Endodermal cell (in vitro differentiated cells): ENCODE measurements around the gene GALNT17. TPM values are rescaled to one million over a fixed set of nuclear protein-coding genes. Genes with fewer than 3 reads are reported as not detected.

Experiments
- DNase-seq: peaks from one replicate; pipeline ENCODE4 v3.0.0-alpha.2; 2017
- H3K27ac ChIP-seq: 2 replicates; pipeline ENCODE4 v1.5.1; 2013; ENCODE audit warnings: mild to moderate bottlenecking, low read depth, low read length, moderate library complexity
- H3K27me3 ChIP-seq: 2 replicates; pipeline ENCODE4 v1.6.1; 2013; ENCODE audit warnings: mild to moderate bottlenecking, low read length, moderate library complexity; ENCODE audit not compliant: insufficient read depth, control insufficient read depth, poor library complexity, severe bottlenecking
- H3K36me3 ChIP-seq: 2 replicates; pipeline ENCODE4 v1.7.0; 2013; ENCODE audit warnings: mild to moderate bottlenecking, low read length, moderate library complexity; ENCODE audit not compliant: control insufficient read depth, insufficient read depth
- H3K4me1 ChIP-seq: one replicate; pipeline ENCODE4 v1.7.0; 2013; ENCODE audit warnings: low read length; ENCODE audit not compliant: control insufficient read depth, insufficient read depth
- H3K4me3 ChIP-seq: 2 replicates; pipeline ENCODE4 v1.5.1; 2013; ENCODE audit warnings: mild to moderate bottlenecking, low read length, moderate library complexity
- H3K9ac ChIP-seq: 2 replicates; pipeline ENCODE4 v1.6.1; 2013; ENCODE audit warnings: mild to moderate bottlenecking, low read length, moderate library complexity; ENCODE audit not compliant: poor library complexity, severe bottlenecking; ENCODE audit errors: extremely low read depth
- H3K9me3 ChIP-seq: 2 replicates; pipeline ENCODE4 v1.6.1; 2013; ENCODE audit warnings: mild to moderate bottlenecking, low read length, moderate library complexity; ENCODE audit not compliant: control insufficient read depth
- H3K27ac Mint-ChIP-seq: 2 replicates; pipeline ENCODE4 v1.8.0; 2020; ENCODE audit warnings: mixed read lengths
- H3K27me3 Mint-ChIP-seq: 2 replicates; pipeline ENCODE4 v1.8.0; 2021; ENCODE audit warnings: mild to moderate bottlenecking, mixed read lengths; ENCODE audit not compliant: insufficient read depth
- H3K36me3 Mint-ChIP-seq: 2 replicates; pipeline ENCODE4 v1.8.0; 2020; ENCODE audit warnings: low read depth, mixed read lengths
- H3K4me1 Mint-ChIP-seq: 2 replicates; pipeline ENCODE4 v1.8.0; 2020; ENCODE audit warnings: mixed read lengths
- H3K4me3 Mint-ChIP-seq: 2 replicates; pipeline ENCODE4 v1.8.0; 2020; ENCODE audit warnings: mild to moderate bottlenecking, moderate library complexity, mixed read lengths
- H3K9me3 Mint-ChIP-seq: 2 replicates; pipeline ENCODE4 v1.8.0; 2020; ENCODE audit warnings: mild to moderate bottlenecking, mixed read lengths
- CTCF ChIP-seq: fragments of 200-600 bp; sonication (generic); conservative IDR thresholded peaks from 2 replicates; pipeline ENCODE4 v1.5.0; 2021; ENCODE audit warnings: antibody characterized with exemption, mild to moderate bottlenecking
- WGBS, 2 experiments: methylation state at CpG; one replicate each; pipeline versions ENCODE4 v1.1.5 to v1.1.7; 2013; ENCODE audit warnings: missing lambda C conversion rate in 2 of 2, mixed read lengths in 1 of 2; ENCODE audit not compliant: insufficient coverage in 1 of 2, insufficient read length in 1 of 2; 5-methylcytosine and 5-hydroxymethylcytosine counted together
- total RNA-seq, 2 donors: library from RNA; stranded (reverse); fragmentation: NEBNext Ultra II Directional in 1 of 2; extraction: Animal tissue kit (Norgen Biotek cat#: 25700) in 1 of 2; gene quantifications; 2 replicates in 1 of 2; 3 replicates in 1 of 2; pipeline ENCODE4 v1.2.1, GENCODE V29; 2021

The GALNT17 gene
- total RNA-seq, 2 donors from 2014 or later: 60.4 to 61.3 TPM

- Mint-ChIP-seq H3K36me3 (peaks cover 25% of the 10 kb centered on the region), H3K27ac (no peak overlapping the region), H3K9me3 (peaks cover 8% of the 10 kb centered on the region), H3K27me3 (no peaks in the 10 kb centered on the region), H3K4me1 (peaks cover 14% of the 10 kb centered on the region), H3K4me3 (no peak overlapping the region)
- no peak for TF ChIP-seq CTCF
- DNase-seq: no peak
- Histone ChIP-seq H3K9me3 (peaks cover 16% of the 10 kb centered on the region), H3K36me3 (peaks cover 30% of the 10 kb centered on the region), H3K27ac (no peak overlapping the region), H3K27me3 (no peaks in the 10 kb centered on the region), H3K4me3 (no peak overlapping the region), H3K4me1 (no peaks in the 10 kb centered on the region), H3K9ac (no peak overlapping the region)
- 87 to 100% methylated on average over 1 of the region's 1 CpG for WGBS, 2 experiments
These were observed 202.6 kb downstream of the GALNT17 start for GRCh38 chr7:71334541-71334940.

- H3K27ac ChIP-seq: no peak overlapping the region
- no peak for TF ChIP-seq CTCF
- no peak overlapping the region for H3K27ac Mint-ChIP-seq
These were observed 206.9 kb downstream of the GALNT17 start for GRCh38 chr7:71338866-71339265.

GRCh38 chr7:71339924-71340323 lies 208.0 kb downstream of the GALNT17 start:
- Mint-ChIP-seq H3K4me1 (no peaks in the 10 kb centered on the region), H3K36me3 (peaks cover 58% of the 10 kb centered on the region), H3K27me3 (no peaks in the 10 kb centered on the region), H3K9me3 (peaks cover 34% of the 10 kb centered on the region), H3K4me3 (no peak overlapping the region), H3K27ac (no peak overlapping the region)
- Histone ChIP-seq H3K4me3 (no peak overlapping the region), H3K4me1 (no peaks in the 10 kb centered on the region), H3K27me3 (no peaks in the 10 kb centered on the region), H3K9me3 (peaks cover 50% of the 10 kb centered on the region), H3K27ac (no peak overlapping the region), H3K36me3 (peaks cover 53% of the 10 kb centered on the region), H3K9ac (no peak overlapping the region)
- 94 to 100% methylated on average over 1 of the region's 1 CpG for WGBS, 2 experiments
- TF ChIP-seq CTCF: no peak
- no peak for DNase-seq

More at GRCh38 chr7:71338866-71339265, 206.9 kb downstream of the GALNT17 start:
- Mint-ChIP-seq H3K4me3 (no peak overlapping the region), H3K4me1 (no peaks in the 10 kb centered on the region), H3K36me3 (peaks cover 51% of the 10 kb centered on the region), H3K9me3 (peaks cover 27% of the 10 kb centered on the region), H3K27me3 (no peaks in the 10 kb centered on the region)
- H3K9me3 ChIP-seq: peaks cover 45% of the 10 kb centered on the region
- no peak for DNase-seq
- WGBS, 2 experiments: 97 to 100% methylated on average over 2 of the region's 2 CpGs
- H3K4me3 ChIP-seq: no peak overlapping the region
- peaks cover 53% of the 10 kb centered on the region for H3K36me3 ChIP-seq
- H3K27me3 ChIP-seq: no peaks in the 10 kb centered on the region
- no peaks in the 10 kb centered on the region for H3K4me1 ChIP-seq
- H3K9ac ChIP-seq: no peak overlapping the region
